ENCODE measurements around the gene VPS9D1. TPM values are rescaled to one million over a fixed set of nuclear protein-coding genes. Genes with fewer than 3 reads are reported as not detected.

VPS9D1 gene
- total RNA-seq, 1 experiment from 2014 or later: 6.3 TPM

GRCh38 chr16:89693931-89694783, 26.5 kb downstream of the VPS9D1 start:
- DNase-seq (ENCODE audit: low read depth, low spot score): no peak
- Histone ChIP-seq H3K4me3 (ENCODE audit: low read depth in 2 of 2, low read length in 2 of 2) (no peak overlapping the region), H3K4me1 (ENCODE audit: control insufficient read depth, insufficient read depth, low read length) (no peaks in the 10 kb centered on the region; the same call in 1 of the 2 replicates), H3K27me3 (ENCODE audit: control insufficient read depth, insufficient read depth, low read length) (no peaks in the 10 kb centered on the region), H3K27ac (ENCODE audit: low read length) (no peak overlapping the region), H3K9me3 (ENCODE audit: control insufficient read depth, insufficient read depth, low read depth, low read length) (no peaks in the 10 kb centered on the region), H3K36me3 (ENCODE audit: control insufficient read depth, insufficient read depth, low read length) (no peaks in the 10 kb centered on the region)
- in situ Hi-C loops (cut with HindIII; ENCODE audit: low pct_unique_long_range_greater_than_20kb, low sequenced_read_pairs): no loop called here
- BruUV-seq (replicated peaks): no TSS peak
- TF ChIP-seq, protein P1, sequence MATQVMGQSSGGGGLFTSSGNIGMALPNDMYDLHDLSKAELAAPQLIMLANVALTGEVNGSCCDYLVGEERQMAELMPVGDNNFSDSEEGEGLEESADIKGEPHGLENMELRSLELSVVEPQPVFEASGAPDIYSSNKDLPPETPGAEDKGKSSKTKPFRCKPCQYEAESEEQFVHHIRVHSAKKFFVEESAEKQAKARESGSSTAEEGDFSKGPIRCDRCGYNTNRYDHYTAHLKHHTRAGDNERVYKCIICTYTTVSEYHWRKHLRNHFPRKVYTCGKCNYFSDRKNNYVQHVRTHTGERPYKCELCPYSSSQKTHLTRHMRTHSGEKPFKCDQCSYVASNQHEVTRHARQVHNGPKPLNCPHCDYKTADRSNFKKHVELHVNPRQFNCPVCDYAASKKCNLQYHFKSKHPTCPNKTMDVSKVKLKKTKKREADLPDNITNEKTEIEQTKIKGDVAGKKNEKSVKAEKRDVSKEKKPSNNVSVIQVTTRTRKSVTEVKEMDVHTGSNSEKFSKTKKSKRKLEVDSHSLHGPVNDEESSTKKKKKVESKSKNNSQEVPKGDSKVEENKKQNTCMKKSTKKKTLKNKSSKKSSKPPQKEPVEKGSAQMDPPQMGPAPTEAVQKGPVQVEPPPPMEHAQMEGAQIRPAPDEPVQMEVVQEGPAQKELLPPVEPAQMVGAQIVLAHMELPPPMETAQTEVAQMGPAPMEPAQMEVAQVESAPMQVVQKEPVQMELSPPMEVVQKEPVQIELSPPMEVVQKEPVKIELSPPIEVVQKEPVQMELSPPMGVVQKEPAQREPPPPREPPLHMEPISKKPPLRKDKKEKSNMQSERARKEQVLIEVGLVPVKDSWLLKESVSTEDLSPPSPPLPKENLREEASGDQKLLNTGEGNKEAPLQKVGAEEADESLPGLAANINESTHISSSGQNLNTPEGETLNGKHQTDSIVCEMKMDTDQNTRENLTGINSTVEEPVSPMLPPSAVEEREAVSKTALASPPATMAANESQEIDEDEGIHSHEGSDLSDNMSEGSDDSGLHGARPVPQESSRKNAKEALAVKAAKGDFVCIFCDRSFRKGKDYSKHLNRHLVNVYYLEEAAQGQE (IDR thresholded peaks at IDR 0.05; ENCODE audit: insufficient read depth in 1 of 2, low read depth in 2 of 2, low read length in 1 of 2): no peak
- no peak for TF ChIP-seq SIN3A (IDR thresholded peaks at IDR 0.05; ENCODE audit: borderline replicate concordance, insufficient read depth, low read depth, low read length)
- CTCF ChIA-PET: no interaction called here
- intact Hi-C loops (cut with micrococcal nuclease; ENCODE audit: unreplicated experiment): no loop called here
- POLR2A ChIA-PET: interaction anchor here (0.5 kb wide), 1 partner anchor 1219 kb away, joined by 3 read pairs; no protein-coding TSS in a partner anchor
- no peak for ATAC-seq

- H3K4me1 ChIP-seq (ENCODE audit: control insufficient read depth, insufficient read depth, low read length): no peaks in the 10 kb centered on the region; the same call in 1 of the 2 replicates
- ChIA-PET CTCF (no interaction called here), POLR2A (no interaction called here)
- in situ Hi-C loops (cut with HindIII; ENCODE audit: low pct_unique_long_range_greater_than_20kb, low sequenced_read_pairs): no loop called here
- no peaks in the 10 kb centered on the region for H3K27me3 ChIP-seq (ENCODE audit: control insufficient read depth, insufficient read depth, low read length)
- no peak for DNase-seq (ENCODE audit: low read depth, low spot score)
- no peak for TF ChIP-seq CTCF (IDR thresholded peaks at IDR 0.05)
- TF ChIP-seq POLR2AphosphoS5 (IDR thresholded peaks at IDR 0.05; ENCODE audit: low read depth, low read length): no peak
- no peak for TF ChIP-seq SIN3A (IDR thresholded peaks at IDR 0.05; ENCODE audit: borderline replicate concordance, insufficient read depth, low read depth, low read length)
- TF ChIP-seq, protein P1 (IDR thresholded peaks at IDR 0.05; ENCODE audit: insufficient read depth in 1 of 2, low read depth in 2 of 2, low read length in 1 of 2): no peak
- TF ChIP-seq TCF7L2 (IDR thresholded peaks at IDR 0.05; ENCODE audit: low read depth, low read length): no peak
- no peak overlapping the region for H3K27ac ChIP-seq (ENCODE audit: low read length)
- intact Hi-C loops (cut with micrococcal nuclease; ENCODE audit: unreplicated experiment): no loop called here
- no peaks in the 10 kb centered on the region for H3K9me3 ChIP-seq (ENCODE audit: control insufficient read depth, insufficient read depth, low read depth, low read length)
- H3K4me3 ChIP-seq (ENCODE audit: low read depth in 2 of 2, low read length in 2 of 2): no peak overlapping the region
- ATAC-seq: no peak
- H3K36me3 ChIP-seq (ENCODE audit: control insufficient read depth, insufficient read depth, low read length): no peaks in the 10 kb centered on the region
- no TSS peak for BruUV-seq (replicated peaks)
Observed at GRCh38 chr16:89693289-89693731, 27.4 kb downstream of the VPS9D1 start.
